HG02852 (cell line): Measurements from ENCODE around the gene RBM7.

Experiments used
- ATAC-seq: cut with Tn5 transposase; IDR thresholded peaks from one replicate; pipeline ENCODE4 v1.9.1; 2021; ENCODE audit warnings: mild to moderate bottlenecking, moderate library complexity; ENCODE audit not compliant: unreplicated experiment

The RBM7 gene

GRCh38 chr11:114442536-114442935 is 42.1 kb downstream of the RBM7 start:
- no peak for ATAC-seq

GRCh38 chr11:114447444-114447843 is 47.0 kb downstream of the RBM7 start:
- ATAC-seq: no peak

- ATAC-seq: no peak
Observed at GRCh38 chr11:114447892-114448291, 47.4 kb downstream of the RBM7 start.

GRCh38 chr11:114448749-114449482 is 48.5 kb downstream of the RBM7 start:
- no peak for ATAC-seq

GRCh38 chr11:114449845-114450244 is 49.4 kb downstream of the RBM7 start:
- no peak for ATAC-seq

GRCh38 chr11:114452399-114452798 is 51.9 kb downstream of the RBM7 start:
- ATAC-seq: no peak
